GM12878 (cell line): ENCODE results near the gene ITIH5. TPM values are rescaled to one million over a fixed set of nuclear protein-coding genes. Genes with fewer than 3 reads are reported as not detected.

Experiments
- ATAC-seq: fragments of 200-7000 bp; cut with Tn5 transposase; 3 replicates; pipeline ENCODE4 v1.9.1; 2020; ENCODE audit warnings: mild to moderate bottlenecking, moderate library complexity
- BruUV-seq: library from RNA; stranded (reverse); fragments of 400-500 nt; replicated peaks from 2 replicates; lab custom pipeline; 2021; lab: Mats Ljungman, UMichigan
- CTCF ChIA-PET: fragments of 300-600 bp; sonication (Branson Sonifier 250); formaldehyde crosslinking; extraction: SDS; loops from one replicate; lab custom pipeline; 2021; ENCODE audit warnings: inconsistent platforms; lab: Yijun Ruan, JAX
- POLR2A ChIA-PET: fragments of 350-600 bp; formaldehyde crosslinking; extraction: SDS; loops from one replicate; lab custom pipeline; 2021; ENCODE audit warnings: inconsistent platforms; lab: Charles Lee
- RAD21 ChIA-PET: fragments of 300-600 bp; sonication (Branson Sonifier 250); formaldehyde crosslinking; loops from one replicate; lab custom pipeline; 2023; ENCODE audit warnings: antibody characterized with exemption; ENCODE audit not compliant: unreplicated experiment; lab: Charles Lee
- SMC1A ChIA-PET: fragments of 300-600 bp; sonication (Branson Sonifier 250); formaldehyde crosslinking; loops from one replicate; lab custom pipeline; 2023; ENCODE audit not compliant: unreplicated experiment, uncharacterized antibody; lab: Charles Lee
- DNase-seq: peaks from one replicate; pipeline ENCODE4 v3.0.0-alpha.2; 2011; ENCODE audit warnings: low read depth, low spot score
- FAIRE-seq: peaks from 3 replicates; lab custom pipeline; 2011; peaks lifted over from hg19 to GRCh38; lab: Jason Lieb, UNC
- H2AFZ ChIP-seq: 2 replicates; pipeline ENCODE4 v1.6.0; 2011; ENCODE audit warnings: low read depth, low read length, control low read depth; ENCODE audit not compliant: control insufficient read depth
- H3K27ac ChIP-seq: 2 replicates; pipeline ENCODE4 v1.5.1; 2011; ENCODE audit warnings: control low read depth; ENCODE audit not compliant: control insufficient read depth, insufficient read depth
- H3K27me3 ChIP-seq, 2 experiments: replicated peaks in 1 of 2; 2 replicates each; pipeline versions ENCODE4 v1.6.0 to v1.6.1; 2011; ENCODE audit warnings: low read length in 1 of 2; ENCODE audit not compliant: control insufficient read depth in 2 of 2, insufficient read depth in 2 of 2
- H3K36me3 ChIP-seq, 2 experiments: 2 replicates each; pipeline ENCODE4 v1.5.1; 2011; ENCODE audit warnings: low read length in 1 of 2; ENCODE audit not compliant: control insufficient read depth in 2 of 2, insufficient read depth in 2 of 2
- H3K4me1 ChIP-seq: 2 replicates; pipeline ENCODE4 v1.6.1; 2011; ENCODE audit warnings: mild to moderate bottlenecking, low read length, moderate library complexity, mixed read lengths; ENCODE audit not compliant: control insufficient read depth, insufficient read depth
- H3K4me2 ChIP-seq: 2 replicates; pipeline ENCODE4 v1.6.0; 2011; ENCODE audit warnings: control low read depth; ENCODE audit not compliant: control insufficient read depth, insufficient read depth
- H3K4me3 ChIP-seq: fragments of 200-600 bp; sonication (generic); 2 replicates; pipeline ENCODE4 v1.5.1; 2016
- H3K79me2 ChIP-seq: 2 replicates; pipeline ENCODE4 v1.6.0; 2011; ENCODE audit warnings: low read length; ENCODE audit not compliant: control insufficient read depth, insufficient read depth
- H3K9ac ChIP-seq: 2 replicates; pipeline ENCODE4 v1.8.0; 2011; ENCODE audit warnings: low read length, control low read depth, mixed read lengths; ENCODE audit not compliant: control insufficient read depth, insufficient read depth
- H3K9me3 ChIP-seq: replicated peaks from 3 replicates; pipeline ENCODE4 v1.5.1; 2011; ENCODE audit warnings: mild to moderate bottlenecking, low read length; ENCODE audit not compliant: control insufficient read depth, insufficient read depth
- H4K20me1 ChIP-seq: 2 replicates; pipeline ENCODE4 v1.6.0; 2011; ENCODE audit not compliant: control insufficient read depth, insufficient read depth
- CBFB ChIP-seq: IDR thresholded peaks from 2 replicates; pipeline ENCODE4 v1.6.1; 2016; ENCODE audit warnings: antibody characterized with exemption, low read depth
- KAT2A ChIP-seq: conservative IDR thresholded peaks from 2 replicates; pipeline ENCODE4 v1.6.1; 2011; ENCODE audit warnings: low read depth, low read length; ENCODE audit not compliant: control insufficient read depth
- NBN ChIP-seq: fragments of 450-650 bp; IDR thresholded peaks from 2 replicates; pipeline ENCODE4 v1.6.1; 2016
- RAD51 ChIP-seq: fragments of 450-650 bp; IDR thresholded peaks from 2 replicates; pipeline ENCODE4 v1.6.1; 2016; ENCODE audit warnings: moderate library complexity, mild to moderate bottlenecking, inconsistent platforms
- RFX5 ChIP-seq: IDR thresholded peaks from 2 replicates; pipeline ENCODE4 v1.6.1; 2011; ENCODE audit warnings: low read depth, low read length, improper control_type of control experiment
- WGBS: methylation state at CpG from one replicate; pipeline ENCODE4 v1.1.6; 2016; ENCODE audit warnings: low lambda C conversion rate; ENCODE audit not compliant: insufficient replicate concordance, insufficient coverage; ENCODE audit errors: missing lambda C conversion rate; 5-methylcytosine and 5-hydroxymethylcytosine counted together
- in situ Hi-C: fragments of 300-500 bp; cut with MboI; formaldehyde crosslinking; loops from 9 replicates; pipeline ENCODE4 v1.14.3; 2018; ENCODE audit warnings: mixed read lengths
- intact Hi-C: fragments of 100-400 bp; cut with micrococcal nuclease; formaldehyde crosslinking; loops from one replicate; pipeline ENCODE4 v1.14.2; 2022; ENCODE audit not compliant: unreplicated experiment
- polyA plus RNA-seq, 11 experiments: library from polyadenylated mRNA; depleted of rRNA in 4 of 11; unstranded in 6 of 11; stranded (reverse) in 5 of 11; fragments of >200 nt; fragmentation: Nextera tagmentation in 4 of 11; fragmentation: Illumina TruSeq in 1 of 11; extraction: Ambion mirVana in 4 of 11; extraction: Trizol in 1 of 11; gene quantifications; 1 replicate in 1 of 11; 2 replicates in 10 of 11; pipeline versions ENCODE4 v1.2.1 to v1.2.3, GENCODE V29; 2011 to 2016; ENCODE audit warnings: inconsistent platforms in 2 of 11, missing spikeins in 2 of 11, low read depth in 1 of 11
- total RNA-seq, 4 experiments: library from RNA; depleted of rRNA in 3 of 4; stranded (reverse); fragments of >200 nt in 3 of 4; fragmentation: Illumina TruSeq in 1 of 4; extraction: Trizol in 1 of 4; gene quantifications; 2 replicates each; pipeline versions ENCODE4 v1.2.1 to v1.2.3, GENCODE V29; 2013 to 2021
- TF ChIP-seq, protein P1 (sequence below): fragments of 450-650 bp; conservative IDR thresholded peaks from 2 replicates; pipeline ENCODE4 v1.6.1; 2017; ENCODE audit warnings: mild to moderate bottlenecking, moderate library complexity
- TF ChIP-seq, protein P2 (sequence below): IDR thresholded peaks from 2 replicates; pipeline ENCODE4 v1.6.1; 2012; ENCODE audit warnings: low read depth, low read length, improper control_type of control experiment

The ITIH5 gene
- total and polyA plus RNA-seq, 10 of the 15 experiments (the other 5 are each of a cell fraction or from before 2014, with no cell fraction given): 0.14 to 0.43 (median 0.21) TPM; not detected in 7

DNA sequence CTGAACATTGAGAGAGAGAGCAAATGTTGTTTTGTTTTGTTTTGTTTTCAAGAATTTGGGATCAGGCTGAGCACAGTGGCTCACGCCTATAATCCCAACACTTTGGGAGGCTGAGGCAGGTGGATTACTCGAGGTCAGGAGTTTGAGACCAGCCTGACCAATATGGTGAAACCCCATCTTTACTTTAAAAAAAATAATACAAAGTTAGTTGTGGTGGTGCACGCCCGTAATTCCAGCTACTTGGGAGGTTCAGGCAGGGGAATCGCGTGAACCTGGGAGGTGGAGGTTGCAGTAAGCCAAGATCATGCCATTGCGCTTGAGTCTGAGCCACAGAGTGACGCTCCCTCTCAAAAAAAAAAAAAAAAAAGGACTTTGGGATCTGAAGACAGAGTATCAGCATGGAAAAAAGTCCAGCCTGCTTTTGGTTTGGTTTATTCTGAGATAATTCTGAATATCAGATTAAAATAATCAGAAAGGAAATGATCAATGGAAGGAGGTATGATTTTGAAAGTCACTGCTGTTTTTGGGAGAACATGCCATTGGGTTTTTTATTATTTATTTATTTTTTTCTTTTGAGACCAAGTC is 34.5 kb upstream of the ITIH5 start:
- in situ Hi-C loops: no loop called here
- Histone ChIP-seq H3K79me2 (no peaks in the 10 kb centered on the region), H3K4me1 (no peaks in the 10 kb centered on the region), H3K9me3 (no peaks in the 10 kb centered on the region), H3K4me2 (no peak overlapping the region), H3K9ac (no peak overlapping the region), H3K4me3 (no peak overlapping the region), H2AFZ (no peak overlapping the region), H3K27me3 (peaks cover 2% of the 10 kb centered on the region in 2 experiments; a peak in 1 of 4 replicates), H3K27ac (no peak overlapping the region), H3K36me3 (no peaks in the 10 kb centered on the region), H4K20me1 (no peaks in the 10 kb centered on the region)
- TF ChIP-seq CBFB (no peak), NBN (no peak), KAT2A (no peak), RFX5 (no peak), RAD51 (no peak)
- TF ChIP-seq, protein P1, sequence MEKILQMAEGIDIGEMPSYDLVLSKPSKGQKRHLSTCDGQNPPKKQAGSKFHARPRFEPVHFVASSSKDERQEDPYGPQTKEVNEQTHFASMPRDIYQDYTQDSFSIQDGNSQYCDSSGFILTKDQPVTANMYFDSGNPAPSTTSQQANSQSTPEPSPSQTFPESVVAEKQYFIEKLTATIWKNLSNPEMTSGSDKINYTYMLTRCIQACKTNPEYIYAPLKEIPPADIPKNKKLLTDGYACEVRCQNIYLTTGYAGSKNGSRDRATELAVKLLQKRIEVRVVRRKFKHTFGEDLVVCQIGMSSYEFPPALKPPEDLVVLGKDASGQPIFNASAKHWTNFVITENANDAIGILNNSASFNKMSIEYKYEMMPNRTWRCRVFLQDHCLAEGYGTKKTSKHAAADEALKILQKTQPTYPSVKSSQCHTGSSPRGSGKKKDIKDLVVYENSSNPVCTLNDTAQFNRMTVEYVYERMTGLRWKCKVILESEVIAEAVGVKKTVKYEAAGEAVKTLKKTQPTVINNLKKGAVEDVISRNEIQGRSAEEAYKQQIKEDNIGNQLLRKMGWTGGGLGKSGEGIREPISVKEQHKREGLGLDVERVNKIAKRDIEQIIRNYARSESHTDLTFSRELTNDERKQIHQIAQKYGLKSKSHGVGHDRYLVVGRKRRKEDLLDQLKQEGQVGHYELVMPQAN: no peak
- TF ChIP-seq, protein P2, sequence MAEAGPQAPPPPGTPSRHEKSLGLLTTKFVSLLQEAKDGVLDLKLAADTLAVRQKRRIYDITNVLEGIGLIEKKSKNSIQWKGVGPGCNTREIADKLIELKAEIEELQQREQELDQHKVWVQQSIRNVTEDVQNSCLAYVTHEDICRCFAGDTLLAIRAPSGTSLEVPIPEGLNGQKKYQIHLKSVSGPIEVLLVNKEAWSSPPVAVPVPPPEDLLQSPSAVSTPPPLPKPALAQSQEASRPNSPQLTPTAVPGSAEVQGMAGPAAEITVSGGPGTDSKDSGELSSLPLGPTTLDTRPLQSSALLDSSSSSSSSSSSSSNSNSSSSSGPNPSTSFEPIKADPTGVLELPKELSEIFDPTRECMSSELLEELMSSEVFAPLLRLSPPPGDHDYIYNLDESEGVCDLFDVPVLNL: no peak
- intact Hi-C loops: no loop called here
- RAD21 ChIA-PET: interaction anchor here (0.7 kb wide), 1 partner anchor 10 kb away, joined by 3 read pairs; no protein-coding TSS in a partner anchor
- CTCF ChIA-PET: interaction anchor here (1.1 to 5.0 kb wide), 2 partner anchors 10 to 14 kb away, joined by 3 to 36 read pairs; no protein-coding TSS in a partner anchor
- FAIRE-seq (no peak), ATAC-seq (no peak), DNase-seq (no peak)
- SMC1A ChIA-PET: interaction anchor here (0.9 to 3.0 kb wide), 2 partner anchors 18 to 176 kb away, joined by 3 to 8 read pairs; no protein-coding TSS in a partner anchor
- BruUV-seq: no TSS peak
- 53% methylated on average over 6 of the region's 8 CpGs for WGBS
- POLR2A ChIA-PET: no interaction called here
